B cell (primary cell): ENCODE data around the gene ASCL5. TPM values are rescaled to one million over a fixed set of nuclear protein-coding genes. Genes with fewer than 3 reads are reported as not detected.
"Not testable (repeated sequence)": the region's sequence is repeated elsewhere in the genome, so short reads cannot be mapped to it uniquely, and the experiment has no call there.

Experiments used
- ATAC-seq: fragments of 200-7000 bp; cut with Tn5 transposase; one replicate; pipeline ENCODE4 v1.10.0; 2021; ENCODE audit warnings: low read depth, mild to moderate bottlenecking, moderate number of reproducible peaks, moderate library complexity
- CTCF ChIA-PET: fragments of 350-600 bp; sonication (Branson Sonifier 250); formaldehyde crosslinking; loops from one replicate; lab custom pipeline; 2021; ENCODE audit warnings: antibody characterized with exemption, inconsistent platforms; lab: Charles Lee
- POLR2A ChIA-PET: fragments of 350-600 bp; sonication (Branson Sonifier 250); formaldehyde crosslinking; loops from one replicate; lab custom pipeline; 2021; ENCODE audit warnings: antibody characterized with exemption; lab: Charles Lee
- DNase-seq: peaks from one replicate; pipeline ENCODE4 v3.0.0; 2013
- H2AFZ ChIP-seq: 2 replicates; pipeline ENCODE4 v1.6.1; 2012; ENCODE audit warnings: mild to moderate bottlenecking, low read depth, low read length; ENCODE audit not compliant: insufficient read depth, poor library complexity, severe bottlenecking
- H3K27ac ChIP-seq, 2 donors: 1 replicate in 1 of 2; 2 replicates in 1 of 2; pipeline ENCODE4 v1.5.1; 2012 to 2013; ENCODE audit warnings: low read length in 2 of 2, mild to moderate bottlenecking in 2 of 2, moderate library complexity in 1 of 2
- H3K27me3 ChIP-seq, 4 experiments: fragments of 200-600 bp in 1 of 4; sonication (generic) in 1 of 4; replicated peaks in 1 of 4; 1 replicate in 2 of 4; 2 replicates in 2 of 4; pipeline versions ENCODE4 v1.6.1 to v1.7.0; 2013 to 2016; ENCODE audit warnings: low read length in 3 of 4, mild to moderate bottlenecking in 2 of 4, mixed read lengths in 1 of 4, moderate library complexity in 1 of 4; ENCODE audit not compliant: insufficient read depth in 4 of 4, control insufficient read depth in 3 of 4; ENCODE audit errors: control extremely low read depth in 1 of 4
- H3K36me3 ChIP-seq, 2 experiments: replicated peaks in 1 of 2; 1 replicate in 1 of 2; 2 replicates in 1 of 2; pipeline versions ENCODE4 v1.6.1 to v1.7.1; 2013; ENCODE audit warnings: low read length in 1 of 2; ENCODE audit not compliant: insufficient read depth in 2 of 2, control insufficient read depth in 1 of 2; ENCODE audit errors: control extremely low read depth in 1 of 2, extremely low read depth in 1 of 2
- H3K4me1 ChIP-seq, 2 donors: fragments of 200-600 bp in 1 of 2; sonication (generic) in 1 of 2; 1 replicate in 1 of 2; 2 replicates in 1 of 2; pipeline versions ENCODE4 v1.5.1 to v1.6.1; 2013 to 2017; ENCODE audit warnings: low read length in 2 of 2; ENCODE audit not compliant: control insufficient read depth in 2 of 2, insufficient read depth in 2 of 2
- H3K4me2 ChIP-seq: replicated peaks from 2 replicates; pipeline ENCODE3; 2012; ENCODE audit warnings: mild to moderate bottlenecking, low read depth, low read length; ENCODE audit not compliant: poor library complexity, severe bottlenecking
- H3K4me3 ChIP-seq, 5 experiments: fragments of 200-600 bp in 1 of 5; sonication (generic) in 1 of 5; 1 replicate in 3 of 5; 2 replicates in 2 of 5; pipeline versions ENCODE4 v1.5.1 to v1.7.0; 2011 to 2016; ENCODE audit warnings: low read length in 4 of 5, mild to moderate bottlenecking in 4 of 5, low read depth in 2 of 5, control low read depth in 1 of 5, moderate library complexity in 1 of 5; ENCODE audit not compliant: insufficient read depth in 1 of 5; ENCODE audit errors: control extremely low read depth in 1 of 5, extremely low read depth in 1 of 5
- H3K79me2 ChIP-seq: fragments of 200-600 bp; sonication (generic); one replicate; pipeline ENCODE4 v1.6.0; 2016; ENCODE audit warnings: low read length; ENCODE audit not compliant: control insufficient read depth, insufficient read depth
- H3K9ac ChIP-seq: fragments of 200-600 bp; sonication (generic); 2 replicates; pipeline ENCODE4 v1.6.1; 2017; ENCODE audit warnings: mild to moderate bottlenecking, low read length, moderate library complexity
- H3K9me3 ChIP-seq, 3 donors: one replicate each; pipeline versions ENCODE4 v1.6.1 to v1.7.1; 2013; ENCODE audit warnings: low read length in 2 of 3; ENCODE audit not compliant: control insufficient read depth in 2 of 3, insufficient read depth in 1 of 3; ENCODE audit errors: control extremely low read depth in 1 of 3
- H4K20me1 ChIP-seq: 2 replicates; pipeline ENCODE4 v1.6.0; 2012; ENCODE audit warnings: mild to moderate bottlenecking, low read length; ENCODE audit not compliant: insufficient read depth, control insufficient read depth, poor library complexity, severe bottlenecking
- H3K27ac Mint-ChIP-seq: one replicate; pipeline ENCODE4 v1.8.0; 2021; ENCODE audit warnings: mixed read lengths
- H3K27me3 Mint-ChIP-seq: one replicate; pipeline ENCODE4 v1.8.0; 2021; ENCODE audit warnings: mixed read lengths
- H3K4me1 Mint-ChIP-seq: one replicate; pipeline ENCODE4 v1.8.0; 2021; ENCODE audit warnings: mixed read lengths
- H3K4me3 Mint-ChIP-seq: one replicate; pipeline ENCODE4 v1.8.0; 2021; ENCODE audit warnings: mixed read lengths
- H3K9me3 Mint-ChIP-seq: one replicate; pipeline ENCODE4 v1.8.0; 2022; ENCODE audit warnings: mixed read lengths; ENCODE audit not compliant: insufficient read depth
- CTCF ChIP-seq: fragments of 200-600 bp; IDR thresholded peaks from one replicate; pipeline ENCODE4 v1.8.0; 2022; ENCODE audit warnings: antibody characterized with exemption, mild to moderate bottlenecking
- EZH2 ChIP-seq: IDR thresholded peaks from 2 replicates; pipeline ENCODE4 v1.6.1; 2012; ENCODE audit warnings: borderline replicate concordance, low read depth, mild to moderate bottlenecking, moderate library complexity, low read length; ENCODE audit not compliant: insufficient read depth, poor library complexity, severe bottlenecking
- WGBS: methylation state at CpG from one replicate; pipeline ENCODE4 v1.1.5; 2013; ENCODE audit warnings: missing lambda C conversion rate; ENCODE audit not compliant: insufficient coverage; 5-methylcytosine and 5-hydroxymethylcytosine counted together
- intact Hi-C: fragments of 100-400 bp; cut with micrococcal nuclease; formaldehyde crosslinking; loops from one replicate; pipeline ENCODE4 v1.10.0; 2022
- polyA plus RNA-seq: library from polyadenylated mRNA; depleted of rRNA; stranded (reverse); fragments of >200 nt; gene quantifications from 2 replicates; pipeline ENCODE4 v1.2.3, GENCODE V29; 2012
- total RNA-seq, 2 donors: library from RNA; stranded (reverse); fragments of 120-200 nt in 1 of 2; gene quantifications; 1 replicate in 1 of 2; 2 replicates in 1 of 2; pipeline versions ENCODE4 v1.2.3 to v1.2.4, GENCODE V29; 2013 to 2022

The ASCL5 gene
- total and polyA plus RNA-seq, 2 donors (not counting 1 experiment from before 2014, with no cell fraction given) = not detected

DNA sequence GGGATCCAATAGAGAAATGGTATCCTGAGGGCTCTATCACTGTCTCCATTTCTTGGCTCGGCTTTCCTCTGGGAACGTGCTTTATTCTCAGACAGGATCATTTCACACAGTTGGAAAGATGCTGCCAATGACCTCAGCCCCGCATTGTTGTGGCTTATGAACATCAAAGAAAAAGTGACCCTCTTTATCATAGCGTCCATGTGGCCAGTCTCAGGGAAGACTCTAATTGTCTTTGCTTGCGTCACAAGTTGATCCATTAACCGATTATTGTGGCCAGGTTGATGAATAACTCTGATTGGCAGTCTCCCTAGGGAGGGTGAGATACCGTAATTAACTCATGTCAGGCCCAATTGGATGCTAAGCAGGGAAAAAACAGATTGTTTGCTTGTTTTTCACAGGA lies 37.7 kb upstream of the ASCL5 start:
- Histone ChIP-seq H3K27ac (no peak overlapping the region), H3K79me2 (no peaks in the 10 kb centered on the region), H3K9me3 (no peaks in the 10 kb centered on the region), H3K9ac (no peak overlapping the region), H3K4me2 (no peak overlapping the region), H4K20me1 (no peaks in the 10 kb centered on the region), H2AFZ (no peak overlapping the region), H3K36me3 (no peaks in the 10 kb centered on the region), H3K4me3 (no peak overlapping the region), H3K4me1 (no peaks in the 10 kb centered on the region), H3K27me3 (no peaks in the 10 kb centered on the region)
- ChIA-PET POLR2A (no interaction called here), CTCF (no interaction called here)
- Mint-ChIP-seq H3K9me3 (no peaks in the 10 kb centered on the region), H3K27ac (no peak overlapping the region), H3K4me3 (no peak overlapping the region), H3K27me3 (peaks cover 16% of the 10 kb centered on the region), H3K4me1 (no peaks in the 10 kb centered on the region)
- DNase-seq (no peak), ATAC-seq (no peak)
- no peak for TF ChIP-seq EZH2
- no peak for TF ChIP-seq CTCF
- intact Hi-C loops = no loop called here
- 92% methylated on average over 7 of the region's 7 CpGs for WGBS

DNA sequence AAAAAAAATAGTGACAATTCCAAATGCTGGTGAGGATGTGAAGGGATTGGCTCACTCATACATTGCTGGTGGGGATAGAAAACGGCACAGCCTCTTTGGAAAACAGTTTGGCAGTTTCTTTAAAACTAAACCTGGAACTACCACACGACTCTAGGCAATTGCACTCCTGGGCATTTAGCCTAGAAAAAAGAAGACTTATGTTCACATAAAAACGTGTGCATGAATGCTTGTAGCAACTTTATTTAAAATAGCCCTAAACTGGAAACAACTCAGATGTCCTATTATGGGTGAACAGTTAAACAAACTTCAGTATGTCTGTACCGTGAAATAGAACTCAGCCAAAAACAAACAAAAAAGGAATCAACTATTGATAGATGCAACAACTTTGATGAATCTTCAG lies 36.7 kb upstream of the ASCL5 start:
- Histone ChIP-seq H2AFZ (no peak overlapping the region), H3K9me3 (no peaks in the 10 kb centered on the region), H3K4me2 (no peak overlapping the region), H3K79me2 (no peaks in the 10 kb centered on the region), H3K4me1 (no peaks in the 10 kb centered on the region), H3K9ac (no peak overlapping the region), H3K4me3 (no peak overlapping the region), H3K36me3 (no peaks in the 10 kb centered on the region), H4K20me1 (no peaks in the 10 kb centered on the region), H3K27me3 (no peaks in the 10 kb centered on the region), H3K27ac (no peak overlapping the region)
- ChIA-PET POLR2A (no interaction called here), CTCF (no interaction called here)
- Mint-ChIP-seq H3K27ac (no peak overlapping the region), H3K27me3 (peaks cover 19% of the 10 kb centered on the region), H3K4me1 (no peaks in the 10 kb centered on the region), H3K4me3 (no peak overlapping the region), H3K9me3 (no peaks in the 10 kb centered on the region)
- intact Hi-C loops = no loop called here
- no CpG with 5 or more reads among the region's 4 CpGs for WGBS
- no peak for DNase-seq
- no peak for ATAC-seq
- TF ChIP-seq CTCF = no peak
- TF ChIP-seq EZH2 = no peak

DNA sequence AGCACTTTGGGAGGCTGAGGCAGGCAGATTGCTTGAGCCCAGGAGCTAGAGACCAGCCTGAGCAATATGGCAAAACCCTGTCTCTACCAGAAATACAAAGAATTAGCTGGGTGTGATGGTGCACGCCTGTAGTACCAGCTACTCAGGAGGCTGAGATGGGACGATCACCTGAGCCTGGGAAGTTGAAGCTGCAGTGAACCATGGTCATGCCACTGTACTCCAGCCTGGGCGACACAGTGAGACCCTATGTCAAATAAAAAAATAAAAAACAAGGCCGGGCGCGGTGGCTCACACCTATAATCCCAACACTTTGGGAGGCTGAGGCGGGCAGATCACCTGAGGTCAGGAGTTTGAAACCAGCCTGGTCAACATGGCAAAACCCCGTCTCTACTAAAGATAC lies 36.1 kb upstream of the ASCL5 start:
- H3K4me1 Mint-ChIP-seq, H3K9ac ChIP-seq, CTCF ChIA-PET: not testable (repeated sequence)

More for the DNA sequence above, 36.1 kb upstream of the ASCL5 start:
- H3K9me3 Mint-ChIP-seq, H2AFZ ChIP-seq, H3K27me3 ChIP-seq, H3K9me3 ChIP-seq, H3K27ac ChIP-seq, H3K4me2 ChIP-seq, H3K4me3 Mint-ChIP-seq, POLR2A ChIA-PET, H3K27ac Mint-ChIP-seq, H3K4me3 ChIP-seq, H3K36me3 ChIP-seq, intact Hi-C loops, DNase-seq, ATAC-seq, H3K4me1 ChIP-seq, H3K79me2 ChIP-seq, H4K20me1 ChIP-seq: not testable (repeated sequence)
- H3K27me3 Mint-ChIP-seq = peaks cover 19% of the 10 kb centered on the region
- WGBS = 83% methylated on average over 4 of the region's 8 CpGs
